Activated CD4-positive, CD25-positive, alpha-beta regulatory T cell treated with anti-CD3 and anti-CD28 coated beads, Interleukin-2, amount 50 U/mL, for 72 hours (primary cell): ENCODE results near the gene CDCA3.
"Not testable (repeated sequence)": the region's sequence is repeated elsewhere in the genome, so short reads cannot be mapped to it uniquely, and the experiment has no call there.

Experiments
- DNase-seq: peaks from one replicate; pipeline ENCODE4 v3.0.0; 2021

CDCA3 gene

GRCh38 chr12:6872073-6873048 is 21.3 kb upstream of the CDCA3 start:
- DNase-seq: peak; percentile 87

GRCh38 chr12:6871052-6871957 is 20.2 kb upstream of the CDCA3 start:
- DNase-seq: peak; percentile 38

- DNase-seq: not testable (repeated sequence)
These were observed 19.2 kb upstream of the CDCA3 start for GRCh38 chr12:6870304-6870703.

- peak; percentile 82 for DNase-seq
These were observed 18.2 kb upstream of the CDCA3 start for GRCh38 chr12:6869049-6870021.

GRCh38 chr12:6868211-6869048 is 17.3 kb upstream of the CDCA3 start:
- DNase-seq: no peak

GRCh38 chr12:6867413-6868210 is 16.5 kb upstream of the CDCA3 start, which contains the start of gene TPI1:
TSS of gene TPI1 (plus strand) at chr12:6867531. CDS start at chr12:6867567, 36 bp downstream.
- peak; percentile 83 for DNase-seq

GRCh38 chr12:6866920-6867412 is 15.9 kb upstream of the CDCA3 start:
- no peak for DNase-seq

GRCh38 chr12:6866163-6866919 is 15.3 kb upstream of the CDCA3 start:
- no peak for DNase-seq

GRCh38 chr12:6865307-6865706 is 14.2 kb upstream of the CDCA3 start:
- DNase-seq: not testable (repeated sequence)

- no peak for DNase-seq
These were observed 12.7 kb upstream of the CDCA3 start for GRCh38 chr12:6863586-6864321.

- no peak for DNase-seq
These were observed 11.9 kb upstream of the CDCA3 start for GRCh38 chr12:6863033-6863432.

GRCh38 chr12:6861391-6861790 is 10.3 kb upstream of the CDCA3 start:
- no peak for DNase-seq

- no peak for DNase-seq
These were observed 9.9 kb upstream of the CDCA3 start for GRCh38 chr12:6860942-6861341.

- DNase-seq: no peak
These were observed 9.0 kb upstream of the CDCA3 start for GRCh38 chr12:6860116-6860515.

- DNase-seq: no peak
These were observed 7.7 kb upstream of the CDCA3 start for GRCh38 chr12:6858799-6859198.

- DNase-seq: no peak
These were observed 4.2 kb upstream of the CDCA3 start for GRCh38 chr12:6855322-6855721.

- DNase-seq: no peak
These were observed 3.0 kb upstream of the CDCA3 start for GRCh38 chr12:6854036-6854435.

- DNase-seq: no peak
These were observed 2.5 kb upstream of the CDCA3 start for GRCh38 chr12:6853626-6854025.
